HG03095 (cell line): Measurements from ENCODE around the gene PPM1H.
"Not testable (repeated sequence)": the region's sequence is repeated elsewhere in the genome, so short reads cannot be mapped to it uniquely, and the experiment has no call there.

ENCODE experiments used
- ATAC-seq: cut with Tn5 transposase; IDR thresholded peaks from one replicate; pipeline ENCODE4 v1.9.1; 2021; ENCODE audit warnings: moderate library complexity; ENCODE audit not compliant: unreplicated experiment

PPM1H gene

DNA sequence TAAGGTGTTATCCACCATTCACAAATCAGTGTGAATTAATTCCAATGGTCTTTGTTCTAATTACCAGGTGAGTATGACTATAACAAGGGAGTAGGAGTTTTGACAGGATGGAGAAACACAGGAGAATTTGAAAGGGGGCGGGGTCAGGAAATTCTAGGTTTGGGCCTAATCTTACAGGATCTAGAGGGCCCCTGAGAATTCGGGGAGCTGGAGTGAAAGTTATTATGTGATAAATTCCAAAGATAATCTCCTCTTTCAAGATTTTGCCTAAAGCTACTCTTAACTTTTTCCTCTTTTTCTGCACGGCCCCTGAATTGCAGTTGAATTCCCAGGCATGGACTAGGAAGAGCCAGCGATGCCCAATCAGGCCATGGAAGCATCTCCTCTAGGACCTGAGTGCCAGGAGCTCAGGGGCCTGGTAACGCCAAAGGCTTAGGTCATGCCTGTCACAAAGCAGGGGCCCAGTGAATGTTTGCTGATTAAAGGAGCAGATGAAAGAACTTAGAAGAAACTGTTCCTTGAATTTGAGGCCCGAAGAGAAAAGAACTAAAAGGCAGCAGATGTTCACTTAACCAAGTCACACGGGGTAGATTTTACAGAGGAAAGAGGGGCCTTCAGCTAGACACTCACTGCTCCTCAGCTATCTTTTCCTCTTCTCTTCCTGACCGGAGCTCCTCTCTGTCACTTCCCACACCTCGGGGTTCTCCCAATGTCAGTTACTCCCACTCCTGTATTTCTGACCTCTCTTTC lies 195.5 kb downstream of the PPM1H start:
- no peak for ATAC-seq

DNA sequence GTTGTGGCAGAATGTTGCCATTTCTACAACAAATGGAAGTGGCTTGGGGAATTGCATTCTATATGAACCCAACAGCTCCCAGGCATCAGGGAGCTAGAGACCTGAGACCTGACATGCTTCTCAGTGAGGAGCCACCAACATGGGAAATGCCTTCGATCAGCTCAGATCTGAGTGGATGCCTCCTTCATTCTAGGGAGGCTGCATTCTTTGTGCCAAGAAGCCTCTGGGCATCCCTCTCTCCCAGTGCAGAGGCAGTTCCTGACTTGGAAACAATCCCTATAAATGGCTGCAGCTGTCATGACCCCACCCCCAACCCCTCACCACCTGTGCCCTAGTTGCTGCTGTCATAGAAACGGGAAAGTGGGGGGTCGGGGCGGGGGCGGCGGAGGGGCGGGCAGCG lies 196.3 kb downstream of the PPM1H start:
- ATAC-seq: no peak

DNA sequence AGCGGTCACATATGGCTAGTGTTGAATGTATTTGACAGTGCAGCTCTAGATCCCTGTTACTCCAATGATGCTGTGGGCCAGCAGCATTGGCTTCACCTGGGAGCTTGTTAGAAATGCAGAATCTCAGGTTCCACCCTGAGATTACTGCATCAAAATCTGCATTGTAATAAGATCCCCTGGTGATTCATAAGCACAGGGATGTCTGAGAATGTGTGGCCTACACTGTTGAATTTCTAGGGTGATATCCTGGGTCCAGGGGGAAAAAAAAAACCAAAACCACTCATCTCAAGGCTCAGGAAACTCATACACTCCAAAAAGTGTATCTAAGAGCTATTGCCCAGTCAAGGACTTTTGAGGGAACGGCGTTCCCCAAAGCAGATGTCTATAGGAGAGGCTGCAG lies 196.8 kb downstream of the PPM1H start:
- ATAC-seq: no peak

DNA sequence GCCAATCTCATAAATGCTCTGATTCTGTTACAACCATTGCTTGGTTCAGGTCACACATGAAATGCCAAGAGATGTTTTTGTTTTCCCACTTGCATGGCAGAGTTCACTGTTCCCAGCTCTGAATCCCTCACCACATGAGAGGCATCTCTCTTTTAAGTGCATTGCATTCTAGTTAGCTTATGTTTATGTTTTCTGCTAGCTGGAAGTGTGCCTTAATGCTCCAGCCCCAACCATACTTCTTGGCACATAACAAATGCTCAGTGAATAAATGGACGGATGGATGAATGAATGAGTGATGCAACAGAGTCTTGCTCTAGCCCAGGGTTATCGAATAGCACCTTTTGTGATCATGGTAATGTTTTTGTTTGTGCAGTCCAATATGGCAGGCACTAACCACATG lies 197.3 kb downstream of the PPM1H start:
- no peak for ATAC-seq

DNA sequence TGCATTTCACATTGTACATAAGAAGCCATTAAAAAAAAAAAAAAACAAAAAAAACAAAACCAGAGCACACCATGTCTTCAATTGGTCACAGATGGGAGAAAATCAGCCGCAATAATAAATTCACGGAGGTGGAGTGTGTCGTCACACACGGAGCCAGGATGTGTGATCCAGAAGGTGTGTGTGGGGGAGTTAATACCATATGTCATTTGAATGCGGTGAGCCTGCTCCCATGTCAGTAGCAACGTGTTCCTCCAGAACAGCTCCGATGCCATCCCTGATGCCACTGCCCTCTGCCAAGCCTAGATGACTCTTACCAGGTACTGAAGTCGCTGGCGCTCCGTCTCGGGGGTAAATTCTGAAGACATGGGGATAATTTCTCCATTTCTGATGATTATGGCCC lies 197.8 kb downstream of the PPM1H start:
- no peak for ATAC-seq

DNA sequence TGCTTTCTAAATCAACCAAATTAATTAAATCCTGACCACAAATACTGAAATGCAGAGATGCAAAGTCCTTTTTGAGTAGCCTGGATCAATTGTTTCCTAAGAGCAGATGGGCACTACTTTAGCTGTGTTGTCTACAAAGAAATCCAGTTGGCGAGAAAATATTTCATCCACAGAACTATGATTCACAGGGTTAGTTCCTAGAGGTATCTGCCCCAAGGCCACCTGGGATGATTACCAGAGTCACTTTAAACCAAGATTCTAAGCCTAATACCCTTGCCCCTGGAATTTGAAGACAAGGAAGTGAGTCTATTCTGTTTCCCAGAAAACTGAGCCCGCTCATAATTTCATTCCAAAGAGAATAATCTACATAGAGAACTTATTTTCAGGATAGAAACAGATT lies 198.4 kb downstream of the PPM1H start:
- ATAC-seq: no peak

DNA sequence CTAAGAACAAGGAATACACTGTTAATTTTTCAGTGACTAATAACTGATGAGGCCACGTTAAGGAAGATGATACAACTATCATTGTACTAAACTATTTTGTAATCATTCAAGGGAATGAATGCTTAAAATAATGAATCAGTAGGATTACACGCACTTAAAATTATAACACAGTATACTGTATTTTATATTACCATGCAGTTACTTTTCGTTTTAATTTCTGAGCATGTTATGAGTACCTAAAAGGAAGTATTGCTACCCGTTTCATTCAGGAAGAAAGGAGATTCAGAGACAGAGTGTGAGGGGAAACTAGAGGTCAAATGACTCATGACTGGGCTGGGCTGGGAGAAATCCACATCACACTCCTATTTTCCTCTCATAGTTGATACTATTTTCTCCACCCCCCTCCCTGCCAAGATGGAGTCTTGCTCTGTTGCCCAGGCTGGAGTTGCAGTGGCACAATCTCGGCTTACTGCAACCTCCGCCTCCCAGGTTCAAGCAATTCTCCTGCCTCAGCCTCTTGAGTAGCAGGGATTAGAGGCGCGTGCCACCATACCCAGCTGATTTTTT lies 202.0 kb downstream of the PPM1H start:
- no peak for ATAC-seq

DNA sequence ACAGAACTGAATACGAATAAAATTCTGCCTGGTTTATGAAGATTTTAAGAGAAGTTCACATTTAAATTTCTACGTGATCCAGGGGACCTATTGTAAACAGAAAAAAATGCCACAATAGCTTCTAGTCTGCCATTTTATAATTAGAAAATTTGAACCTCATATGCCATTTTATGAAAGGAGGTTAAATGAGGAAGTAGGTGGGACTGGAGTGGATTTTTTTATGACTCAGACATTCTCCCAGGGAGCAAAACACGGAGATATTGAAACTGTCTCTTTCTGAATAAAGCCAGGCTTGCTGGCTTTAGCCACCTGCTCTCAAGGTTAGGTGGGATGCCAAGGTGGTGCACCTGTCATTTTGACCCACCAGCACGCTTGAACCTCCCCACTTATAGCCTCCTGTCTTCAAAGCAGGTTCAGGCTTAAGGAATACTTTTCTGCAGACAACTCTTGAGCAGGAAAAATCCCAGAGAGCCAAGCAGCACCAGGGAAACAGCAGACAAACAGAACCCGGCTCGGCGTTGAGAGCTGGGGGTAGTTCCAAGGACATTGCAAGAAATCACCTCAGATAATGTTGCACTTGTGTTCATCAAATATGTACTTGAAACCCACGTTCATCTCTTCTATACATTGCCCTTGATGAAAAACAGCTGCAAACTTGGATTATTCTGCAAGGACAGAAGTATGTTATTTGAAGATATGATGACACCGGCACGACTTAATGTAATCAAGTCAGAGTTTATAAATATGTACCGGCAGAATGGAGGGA lies 203.7 kb downstream of the PPM1H start:
- ATAC-seq: no peak

DNA sequence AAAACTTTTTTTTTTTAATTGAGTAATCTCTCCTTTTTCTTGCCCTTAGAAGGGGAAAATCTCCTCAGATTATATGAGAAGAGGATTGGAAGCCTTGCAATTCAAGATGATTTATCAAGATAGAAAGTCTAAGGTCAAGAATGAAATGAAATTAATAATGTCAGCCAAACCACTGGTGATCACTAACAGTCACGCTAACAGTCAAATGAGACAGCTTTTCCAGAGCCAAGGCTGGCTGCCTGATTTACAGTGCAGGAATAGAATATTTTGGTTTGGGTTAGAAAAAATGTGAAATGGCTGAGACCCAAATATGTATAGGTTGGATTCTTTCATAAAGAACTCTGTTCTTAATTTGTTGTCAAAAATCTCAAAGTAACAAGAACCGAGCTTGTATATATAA lies 204.3 kb downstream of the PPM1H start:
- ATAC-seq: no peak

DNA sequence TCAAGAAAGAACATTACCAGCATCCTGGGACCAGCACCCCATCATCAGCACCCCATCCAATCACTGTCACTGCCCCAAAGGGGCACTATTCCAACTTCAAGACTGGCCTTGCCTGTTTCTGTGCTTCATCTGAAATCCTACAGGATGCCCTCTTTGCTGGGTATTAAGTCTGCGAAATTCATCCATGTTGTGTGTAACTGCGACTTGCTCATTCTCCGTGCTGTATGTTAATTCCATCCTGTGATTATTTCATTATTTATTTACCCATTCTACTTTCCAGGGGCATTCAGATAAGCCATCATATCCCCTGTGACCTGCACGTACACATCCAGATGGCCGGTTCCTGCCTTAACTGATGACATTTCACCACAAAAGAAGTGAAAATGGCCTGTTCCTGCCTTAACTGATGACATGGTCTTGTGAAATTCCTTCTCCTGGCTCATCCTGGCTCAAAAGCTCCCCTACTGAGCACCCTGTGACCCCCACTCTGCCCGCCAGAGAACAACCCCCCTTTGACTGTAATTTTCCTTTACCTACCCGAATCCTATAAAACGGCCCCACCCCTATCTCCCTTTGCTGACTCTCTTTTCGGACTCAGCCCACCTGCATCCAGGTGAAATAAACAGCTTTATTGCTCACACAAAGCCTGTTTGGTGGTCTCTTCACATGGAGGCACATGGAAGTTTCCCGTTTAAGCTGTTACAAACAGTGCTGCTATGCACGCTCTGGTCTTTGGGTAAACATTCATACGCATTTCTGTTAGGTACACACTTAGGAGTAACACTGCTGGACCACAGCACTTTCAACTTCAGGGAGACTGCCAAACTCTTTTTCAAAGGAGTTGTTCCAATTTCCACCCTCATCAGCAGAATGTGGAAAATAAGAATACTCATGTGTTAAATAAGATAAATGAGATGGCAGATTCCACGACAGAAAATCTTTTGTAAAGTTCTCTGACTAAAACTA lies 205.1 kb downstream of the PPM1H start:
- not testable (repeated sequence) for ATAC-seq

DNA sequence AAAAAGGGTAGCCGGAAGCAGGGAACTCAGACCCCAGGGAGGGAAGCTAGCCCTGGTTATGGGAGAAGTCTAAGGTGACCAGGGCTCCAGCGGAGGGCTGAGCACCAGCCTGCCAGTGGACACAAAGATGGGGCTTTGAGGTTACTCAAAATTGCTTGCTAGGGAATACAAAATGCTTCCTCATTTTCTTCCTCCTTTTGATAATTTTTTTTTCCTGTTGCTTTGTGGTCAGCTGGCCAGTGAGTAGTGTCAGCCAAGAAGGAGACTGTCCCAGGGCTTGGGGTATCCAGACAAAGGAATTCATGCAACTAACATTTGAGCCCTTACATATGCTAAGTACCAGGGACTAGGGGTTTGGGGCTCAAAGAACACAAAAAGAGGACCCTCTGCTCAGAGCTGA lies 206.2 kb downstream of the PPM1H start:
- no peak for ATAC-seq

DNA sequence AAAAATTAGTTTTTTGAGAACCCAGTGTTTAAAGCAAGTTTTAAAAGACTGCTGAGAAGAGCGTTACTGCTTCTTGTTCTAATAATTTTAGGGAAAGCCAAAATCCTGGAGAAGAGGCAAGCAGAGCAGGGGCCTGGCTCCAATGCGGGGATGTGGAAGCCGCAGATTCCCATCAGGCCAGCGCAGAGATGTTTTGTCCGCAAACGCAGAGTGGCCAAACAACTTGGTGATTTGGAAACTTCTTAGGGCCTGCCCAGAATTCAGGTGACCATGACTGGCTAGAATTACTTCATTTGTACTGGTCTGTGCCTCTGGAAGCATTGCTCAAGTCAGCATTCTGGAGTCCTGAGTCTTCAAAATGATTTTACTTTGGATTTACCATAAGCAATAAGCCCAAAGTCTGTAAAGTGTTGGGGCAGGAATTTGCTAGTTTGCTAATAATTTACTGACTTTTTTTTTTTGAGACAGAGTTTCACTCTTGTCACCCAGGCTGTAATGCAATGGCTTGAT lies 208.4 kb downstream of the PPM1H start:
- ATAC-seq: no peak

DNA sequence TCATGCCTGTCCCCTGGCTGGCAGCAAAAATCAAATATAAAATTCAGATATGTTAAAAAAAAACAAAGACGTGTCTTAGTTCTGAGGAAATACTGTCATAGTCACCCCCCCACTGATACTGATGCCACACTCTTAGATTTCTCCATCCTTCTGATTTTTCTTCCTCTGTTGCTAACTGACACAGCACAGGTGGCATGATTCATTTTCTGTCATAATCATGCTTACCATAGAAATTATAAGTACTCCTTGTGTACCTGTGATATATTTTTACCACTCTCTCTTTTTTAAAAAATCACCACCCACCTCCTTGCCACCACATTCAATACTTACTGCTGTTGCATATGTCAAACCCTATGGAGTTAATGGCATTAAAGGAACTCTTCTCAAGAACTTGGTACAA lies 209.2 kb downstream of the PPM1H start:
- no peak for ATAC-seq

DNA sequence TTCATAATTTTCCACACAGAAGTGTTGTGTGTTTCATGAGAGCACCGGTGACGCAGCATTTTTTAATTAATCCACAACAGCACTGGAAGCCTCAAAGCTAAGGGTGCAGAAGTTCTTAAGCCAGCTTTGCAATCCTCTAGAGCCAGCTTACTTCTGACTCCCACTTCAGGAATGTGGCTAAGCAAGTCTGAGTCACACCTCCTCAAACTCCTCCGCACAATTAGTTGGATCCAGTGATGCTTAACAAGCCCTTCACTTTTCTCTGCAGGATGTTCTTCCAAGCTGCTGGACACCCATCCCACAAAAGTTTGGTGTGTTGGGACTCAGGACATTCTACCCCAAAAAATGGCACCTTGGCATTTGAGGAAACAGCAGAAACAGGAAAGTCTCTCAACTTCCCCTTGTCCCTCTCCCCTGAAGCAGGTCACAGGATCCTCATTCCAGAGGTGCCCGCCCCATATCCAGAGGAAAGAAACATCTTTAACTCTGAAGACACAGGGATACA lies 210.0 kb downstream of the PPM1H start:
- no peak for ATAC-seq

DNA sequence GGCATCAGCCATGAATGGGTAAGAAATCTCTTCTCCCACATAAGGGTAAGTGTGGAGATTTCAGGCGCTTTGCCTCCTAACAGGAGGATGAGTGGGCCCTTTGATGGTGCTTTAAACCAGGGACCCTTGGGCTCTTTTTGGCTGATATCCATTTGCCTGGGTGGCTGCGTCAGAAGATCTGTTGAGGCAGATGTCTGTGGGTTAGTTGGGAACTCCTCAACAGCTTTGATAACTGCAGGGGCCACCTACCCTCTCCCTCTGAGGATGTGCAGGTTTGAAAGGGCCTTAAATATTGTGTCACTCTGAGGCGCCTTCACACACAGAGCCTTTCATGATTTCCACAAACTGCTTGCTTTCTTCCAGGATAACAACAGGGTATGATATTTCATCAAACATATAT lies 210.7 kb downstream of the PPM1H start:
- no peak for ATAC-seq

DNA sequence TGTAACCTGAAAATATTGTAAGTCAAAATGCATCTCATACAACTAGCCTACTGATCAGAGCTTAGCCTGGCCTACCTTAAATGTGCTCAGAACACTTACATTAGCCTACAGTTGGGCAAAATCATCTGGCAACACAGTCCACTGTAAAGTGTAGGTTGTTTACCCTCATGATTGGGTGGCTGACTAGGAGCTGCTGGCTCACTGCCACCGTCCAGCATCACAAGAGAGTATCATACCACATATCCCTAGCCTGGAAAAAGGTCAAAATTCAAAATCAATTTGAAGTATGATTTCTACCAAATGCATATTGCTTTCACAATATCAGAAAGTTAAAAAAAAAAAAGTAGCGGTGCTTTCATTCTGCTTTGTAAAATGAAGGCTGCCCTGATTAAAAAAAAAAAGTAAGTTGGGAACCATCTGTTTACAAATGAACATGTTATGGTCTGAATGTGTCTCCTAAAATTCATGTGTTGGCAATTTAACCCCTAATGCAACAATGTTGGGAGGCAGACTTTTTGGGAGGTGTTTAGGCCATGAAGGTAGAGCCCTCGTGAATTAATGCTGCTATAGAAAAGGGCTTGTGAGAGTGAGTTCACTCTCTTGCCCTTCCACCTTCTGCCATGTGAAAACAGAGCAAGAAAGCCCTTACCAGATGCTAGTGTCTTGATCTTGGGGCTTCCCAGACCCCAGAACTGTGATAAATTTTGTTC lies 211.8 kb downstream of the PPM1H start:
- no peak for ATAC-seq

DNA sequence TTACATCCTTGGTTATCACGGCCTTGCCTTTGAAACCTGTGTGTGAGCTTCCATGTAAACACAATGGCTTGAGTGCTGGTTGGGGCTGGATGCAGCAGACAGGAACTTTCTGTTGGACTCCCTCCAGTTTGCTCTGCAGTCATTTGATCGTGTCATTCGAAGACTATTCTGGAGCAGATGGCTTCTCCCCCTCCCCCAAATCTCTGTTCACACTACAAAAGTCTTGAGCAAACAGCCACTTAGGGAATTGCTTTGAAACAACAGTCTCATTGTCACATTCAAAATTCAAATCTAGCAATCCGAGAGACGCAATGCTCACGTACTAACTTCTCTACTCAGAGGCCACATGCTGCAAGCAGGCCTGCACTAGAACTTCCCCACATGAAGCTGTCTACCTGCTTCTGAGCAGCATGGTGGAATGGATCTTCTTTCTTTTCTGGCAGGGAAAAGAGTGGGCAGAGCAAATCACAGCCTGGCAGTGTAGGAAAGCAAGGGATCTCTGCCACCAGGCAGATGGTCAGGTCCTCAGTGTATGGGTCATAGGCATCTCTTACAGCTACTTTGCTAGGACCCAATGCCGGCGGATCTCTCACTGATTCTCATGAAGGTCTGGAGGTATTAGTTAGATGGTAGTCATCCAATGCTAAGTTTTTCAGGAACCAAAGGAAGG lies 214.2 kb downstream of the PPM1H start:
- ATAC-seq: no peak

DNA sequence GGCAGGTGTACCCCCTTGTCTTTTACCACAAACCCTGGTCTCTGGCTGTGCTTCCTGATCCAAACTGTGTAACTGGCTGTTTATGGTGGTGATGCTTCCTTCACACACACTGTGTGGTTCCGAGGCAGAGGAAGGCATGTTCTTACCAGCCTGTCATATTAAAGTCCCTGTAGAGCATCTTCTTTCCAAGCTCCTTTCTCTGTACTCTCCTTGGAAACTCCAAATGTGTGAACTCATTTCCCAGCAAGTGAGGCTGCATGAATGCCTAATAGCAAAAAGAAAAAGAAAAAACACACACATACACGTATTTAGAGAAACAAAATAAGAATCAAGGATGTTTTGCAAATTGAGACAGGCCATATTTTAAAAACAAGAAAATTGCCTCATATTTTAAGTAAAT lies 214.9 kb downstream of the PPM1H start:
- no peak for ATAC-seq

DNA sequence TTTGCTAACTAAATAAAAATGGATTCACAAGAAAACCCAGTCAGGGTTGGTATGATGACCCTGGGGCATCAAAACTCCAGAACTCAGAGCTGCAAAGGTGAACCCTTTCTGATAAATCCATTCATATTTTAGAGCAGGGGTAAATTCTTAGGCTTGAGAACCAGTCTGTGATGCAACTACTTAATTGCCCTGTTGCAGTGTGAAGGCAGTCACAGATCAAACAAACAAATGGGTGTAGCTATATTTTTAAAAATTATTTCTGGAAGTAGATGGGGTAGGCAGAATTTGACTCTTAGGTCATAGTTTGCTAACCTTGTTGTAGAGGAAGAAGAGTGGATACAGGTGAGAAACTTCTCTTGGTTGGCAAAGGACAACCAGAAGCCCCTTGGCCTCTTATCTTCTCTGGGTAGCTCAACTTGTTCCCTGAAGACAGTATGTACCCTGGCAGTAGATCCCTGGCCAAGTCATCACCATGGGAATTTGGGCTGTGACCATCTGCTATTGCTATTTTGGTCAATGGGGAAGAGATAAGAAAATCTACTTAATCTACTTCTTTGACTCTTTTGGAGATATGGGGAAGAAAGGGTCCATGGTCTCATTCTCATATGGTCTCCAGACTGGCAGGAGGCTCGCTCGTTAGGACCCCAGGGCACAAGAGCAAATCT lies 216.1 kb downstream of the PPM1H start:
- no peak for ATAC-seq
